GM18507 (cell line): Measurements from ENCODE around the gene RAP1B.
"Not testable (repeated sequence)": the region's sequence is repeated elsewhere in the genome, so short reads cannot be mapped to it uniquely, and the experiment has no call there.

ENCODE experiments used
- DNase-seq: peaks from one replicate; pipeline ENCODE4 v3.0.0; 2011; ENCODE audit warnings: low read depth; ENCODE audit not compliant: insufficient read length; ENCODE audit errors: extremely low spot score
- FAIRE-seq: peaks from 2 replicates; lab custom pipeline; 2011; peaks lifted over from hg19 to GRCh38; lab: Jason Lieb, UNC

RAP1B gene

DNA sequence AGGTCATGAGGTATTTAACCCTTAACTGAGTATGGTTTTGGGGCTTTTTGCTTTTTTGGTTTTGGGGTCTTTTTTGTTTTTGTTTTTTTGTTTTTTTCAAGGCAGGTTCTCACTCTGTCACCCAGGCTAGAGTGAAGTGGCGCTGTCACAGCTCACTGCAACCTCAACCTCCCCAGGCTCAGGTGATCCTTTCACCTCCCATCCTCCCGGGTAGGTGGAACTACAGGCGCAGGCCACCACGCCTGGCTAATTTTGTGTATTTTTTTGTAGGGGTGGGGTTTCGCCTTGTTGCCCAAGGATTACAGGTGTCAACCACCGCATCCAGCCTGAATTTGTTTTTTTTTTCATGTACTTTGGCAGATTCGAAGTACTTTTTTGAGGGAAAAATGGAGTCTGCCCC lies 19.9 kb downstream of the RAP1B start:
- peak; percentile 48 for FAIRE-seq
- no peak for DNase-seq

DNA sequence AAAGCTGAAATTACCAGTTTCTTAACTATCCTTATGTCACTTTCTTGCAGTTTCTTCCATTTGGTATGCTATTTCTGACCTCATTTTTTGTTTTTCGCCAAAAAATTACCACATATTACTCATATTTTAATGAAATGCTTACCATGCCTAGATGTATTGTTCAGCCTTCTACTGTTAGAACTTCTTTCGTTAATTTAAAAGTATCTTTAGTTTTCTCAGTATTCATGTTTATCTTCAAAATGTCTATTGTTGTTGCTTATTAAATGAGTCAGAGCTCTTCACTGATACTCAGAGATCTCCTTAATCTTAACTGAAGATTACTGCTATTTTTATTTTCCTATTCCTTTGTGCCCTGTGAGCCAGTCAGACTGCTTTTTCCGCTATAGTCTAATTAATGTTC lies 20.5 kb downstream of the RAP1B start:
- DNase-seq (no peak), FAIRE-seq (no peak)

DNA sequence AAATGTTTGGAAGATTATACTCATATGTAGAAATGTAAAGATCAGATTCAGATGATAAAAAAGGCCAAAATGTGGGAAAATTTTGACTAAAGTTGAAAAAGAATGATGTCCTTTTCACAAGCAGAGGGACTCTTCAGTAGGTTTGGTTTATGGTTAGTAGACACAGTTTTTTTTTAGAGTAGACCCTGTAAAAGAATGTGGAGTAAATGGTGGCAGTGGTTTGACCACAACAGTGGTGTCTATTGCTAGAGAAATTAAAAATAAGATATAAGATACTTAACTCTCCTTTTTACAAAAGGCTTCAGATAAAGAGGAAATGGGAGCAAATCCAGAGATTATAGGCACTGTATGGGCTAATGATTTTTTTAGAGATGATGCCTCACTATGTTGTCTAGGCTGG lies 21.8 kb downstream of the RAP1B start:
- FAIRE-seq (no peak), DNase-seq (no peak)

- DNase-seq (no peak), FAIRE-seq (no peak)
Observed at GRCh38 chr12:68633614-68634558, 23.2 kb downstream of the RAP1B start.

DNA sequence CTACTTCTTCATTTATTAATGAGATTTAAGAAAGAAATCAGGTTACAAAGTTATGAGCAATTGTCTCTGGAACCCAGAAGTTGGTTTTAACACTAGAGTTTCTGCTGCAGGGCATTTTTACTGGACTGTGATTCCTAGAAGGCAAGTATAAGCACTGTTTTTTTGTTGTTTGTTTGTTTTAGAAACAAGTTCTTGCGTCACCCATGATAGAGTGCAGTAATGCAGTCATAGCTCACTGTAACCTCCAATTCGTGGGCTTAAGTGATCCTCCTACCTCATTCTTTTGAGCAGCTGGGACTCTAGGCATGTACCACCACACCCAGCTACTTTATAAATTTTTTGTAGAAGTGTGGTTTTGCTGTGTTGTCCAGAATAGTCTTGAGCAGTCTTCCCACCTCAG lies 25.6 kb downstream of the RAP1B start:
- DNase-seq (no peak), FAIRE-seq (no peak)

GRCh38 chr12:68637439-68637838 lies 26.7 kb downstream of the RAP1B start:
- not testable (repeated sequence) for DNase-seq, FAIRE-seq

- FAIRE-seq = peak; percentile 54
Observed at GRCh38 chr12:68638171-68638570, 27.5 kb downstream of the RAP1B start.

DNA sequence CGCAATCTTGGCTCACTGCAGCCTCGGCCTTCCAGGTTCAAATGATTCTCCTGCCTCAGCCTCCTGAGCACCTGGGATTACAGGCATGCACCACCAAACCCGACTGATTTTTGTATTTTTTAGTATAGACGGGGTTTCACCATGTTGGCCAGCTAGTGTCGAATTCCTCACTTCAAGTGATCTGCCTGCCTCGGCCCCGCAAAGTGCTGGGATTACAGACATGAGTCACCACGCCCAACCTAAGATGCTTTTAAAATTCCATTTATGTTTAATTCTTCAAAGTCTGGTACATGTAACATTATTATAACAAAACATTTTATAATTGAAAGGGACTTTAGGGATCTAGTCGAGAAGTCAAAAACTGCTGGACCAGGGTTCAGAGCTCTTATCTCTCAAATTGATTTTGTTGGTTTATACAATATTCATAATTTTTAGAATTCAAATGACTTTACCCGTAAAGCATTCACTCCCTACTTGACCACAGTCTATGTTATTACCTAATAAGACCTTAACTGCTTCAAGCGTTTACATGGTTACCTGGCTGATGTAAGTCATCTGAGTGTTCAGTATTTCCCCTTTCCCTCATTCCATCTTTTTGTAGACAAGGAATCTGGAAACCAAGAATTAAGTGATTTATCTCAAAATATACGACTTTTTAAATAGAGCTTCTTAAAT lies 28.2 kb downstream of the RAP1B start:
- DNase-seq (no peak), FAIRE-seq (peak; percentile 48)

More at GRCh38 chr12:68638171-68638570, 27.5 kb downstream of the RAP1B start:
- no peak for DNase-seq

- DNase-seq = no peak
- FAIRE-seq = peak; percentile 39
Observed at GRCh38 chr12:68639396-68639767, 28.7 kb downstream of the RAP1B start.

GRCh38 chr12:68641138-68641537 lies 30.4 kb downstream of the RAP1B start:
- peak; percentile 84 for FAIRE-seq

DNA sequence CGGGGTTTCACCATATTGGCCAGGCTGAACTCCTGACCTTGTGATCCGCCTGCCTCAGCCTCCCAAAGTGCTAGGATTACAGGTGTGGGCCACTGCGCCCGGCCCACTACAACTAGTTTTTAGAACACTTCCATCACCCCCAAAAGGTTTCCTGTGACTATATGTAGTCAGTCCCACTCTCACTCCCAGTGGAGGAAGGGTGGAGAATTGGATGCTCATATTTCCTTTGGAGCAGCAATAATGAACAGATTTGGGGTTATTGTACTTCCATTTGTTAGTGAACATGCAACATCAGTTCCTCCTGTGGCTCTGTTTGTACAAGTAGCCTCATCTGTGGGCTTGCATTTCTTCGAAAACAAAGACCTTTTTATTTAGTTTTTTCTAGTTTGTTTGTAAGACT lies 35.8 kb downstream of the RAP1B start:
- DNase-seq = no peak
- FAIRE-seq = no peak

More at GRCh38 chr12:68641138-68641537, 30.4 kb downstream of the RAP1B start:
- DNase-seq = peak; percentile 20

- no peak for FAIRE-seq
- DNase-seq = no peak
Observed at GRCh38 chr12:68647507-68647906, 36.8 kb downstream of the RAP1B start.

GRCh38 chr12:68648179-68648578 lies 37.5 kb downstream of the RAP1B start:
- FAIRE-seq (no peak), DNase-seq (no peak)

GRCh38 chr12:68665016-68665569 lies 54.4 kb downstream of the RAP1B start:
- FAIRE-seq = no peak

GRCh38 chr12:68667291-68667690 lies 56.6 kb downstream of the RAP1B start:
- DNase-seq (no peak), FAIRE-seq (no peak)

More at GRCh38 chr12:68665016-68665569, 54.4 kb downstream of the RAP1B start:
- DNase-seq = no peak

- FAIRE-seq (no peak), DNase-seq (no peak)
Observed at GRCh38 chr12:68667896-68668295, 57.2 kb downstream of the RAP1B start.

GRCh38 chr12:68671179-68671578 lies 60.5 kb downstream of the RAP1B start:
- FAIRE-seq (no peak), DNase-seq (no peak)

- FAIRE-seq = no peak
Observed at GRCh38 chr12:68673788-68674187, 63.1 kb downstream of the RAP1B start.

GRCh38 chr12:68674376-68674775 lies 63.7 kb downstream of the RAP1B start:
- FAIRE-seq = no peak
- no peak for DNase-seq

More at GRCh38 chr12:68673788-68674187, 63.1 kb downstream of the RAP1B start:
- no peak for DNase-seq

DNA sequence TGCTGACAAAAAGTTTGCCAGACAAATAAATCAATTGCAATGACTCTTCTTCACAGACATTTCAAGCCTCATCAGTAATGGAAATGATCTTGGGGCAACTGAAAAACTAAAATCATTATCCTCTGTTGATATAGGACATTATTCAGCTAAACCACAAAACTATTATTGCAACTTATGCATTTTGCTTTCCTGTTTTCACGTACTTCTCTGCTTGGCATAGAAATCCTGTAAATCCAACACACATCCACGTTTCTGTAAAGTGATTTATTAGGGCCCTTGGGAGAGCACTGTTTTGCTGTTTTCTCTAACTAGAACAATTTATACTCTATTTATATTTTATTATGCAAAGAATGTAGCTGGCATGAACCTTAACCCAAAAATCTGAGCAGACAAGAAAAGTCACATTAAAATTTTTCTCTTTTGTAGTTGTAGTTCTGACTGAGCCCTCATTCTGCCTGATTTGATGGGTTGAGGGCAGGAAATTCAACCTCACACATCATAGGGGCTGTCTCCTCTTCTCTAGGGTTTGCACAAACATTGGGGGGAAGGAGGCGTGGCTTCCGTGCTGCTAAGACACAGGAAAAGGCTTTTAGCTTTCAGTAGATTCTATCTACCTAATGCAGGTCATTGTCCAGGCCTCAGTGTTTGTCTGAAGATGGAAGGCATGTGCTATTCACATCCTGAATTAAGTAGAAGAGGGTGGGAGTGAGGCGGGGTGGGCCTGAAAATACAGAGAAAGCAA lies 64.6 kb downstream of the RAP1B start:
- DNase-seq (no peak), FAIRE-seq (no peak)
